Suprapubic skin (tissue), 4 donors: ENCODE results near the gene IL17C.

ENCODE experiments used
- CTCF ChIP-seq, 2 donors: fragments of 200-600 bp in 1 of 2; fragments of 450-650 bp in 1 of 2; sonication (generic) in 1 of 2; IDR thresholded peaks; one replicate each; pipeline ENCODE4 v1.5.1; 2016 to 2019; ENCODE audit warnings: antibody characterized with exemption in 2 of 2, mild to moderate bottlenecking in 1 of 2, moderate library complexity in 1 of 2
- POLR2A ChIP-seq, 2 donors: fragments of 450-650 bp; IDR thresholded peaks; one replicate each; pipeline ENCODE4 v1.6.1; 2017; ENCODE audit warnings: antibody characterized with exemption in 2 of 2, mild to moderate bottlenecking in 2 of 2, moderate library complexity in 2 of 2
- POLR2AphosphoS5 ChIP-seq, 3 donors: sonication (generic); formaldehyde crosslinking; IDR thresholded peaks; one replicate each; pipeline ENCODE4 v1.6.1; 2017; ENCODE audit warnings: antibody characterized with exemption in 3 of 3

GRCh38 chr16:88638323-88639230 is at the start of gene IL17C:
- no peak for TF ChIP-seq CTCF (IDR thresholded peaks at IDR 0.05)
- no peak for TF ChIP-seq POLR2A (IDR thresholded peaks at IDR 0.05)
- TF ChIP-seq POLR2AphosphoS5 (IDR thresholded peaks at IDR 0.05): no peak
